HepG2 (cell line): ENCODE data around the gene GNAI2. TPM values are rescaled to one million over a fixed set of nuclear protein-coding genes. Genes with fewer than 3 reads are reported as not detected.

ENCODE experiments used
- CREM ChIP-seq, 2 experiments: sonication (generic) in 1 of 2; formaldehyde crosslinking in 1 of 2; IDR thresholded peaks; 2 replicates each; pipeline versions ENCODE4 v1.4.0 to v1.6.1; 2016 to 2020; ENCODE audit warnings: antibody characterized with exemption in 1 of 2, mild to moderate bottlenecking in 1 of 2, missing genetic modification reagents in 1 of 2
- ERF ChIP-seq: IDR thresholded peaks from 2 replicates; pipeline ENCODE4 v1.6.1; 2018; ENCODE audit warnings: missing biosample characterization, missing genetic modification reagents
- FOXO1 ChIP-seq: sonication (generic); formaldehyde crosslinking; IDR thresholded peaks from 2 replicates; pipeline ENCODE4 v1.4.0; 2020; ENCODE audit warnings: missing genetic modification reagents
- GATA4 ChIP-seq: sonication (generic); IDR thresholded peaks from 2 replicates; pipeline ENCODE4 v1.6.1; 2016; ENCODE audit warnings: antibody characterized with exemption, low read depth, borderline replicate concordance
- GPBP1L1 ChIP-seq: sonication (generic); formaldehyde crosslinking; IDR thresholded peaks from 2 replicates; pipeline ENCODE4 v1.5.0; 2020; ENCODE audit warnings: mild to moderate bottlenecking, missing genetic modification reagents
- GZF1 ChIP-seq: sonication (generic); formaldehyde crosslinking; IDR thresholded peaks from 2 replicates; pipeline ENCODE4 v1.5.1; 2020; ENCODE audit warnings: mild to moderate bottlenecking, missing genetic modification reagents
- KLF6 ChIP-seq: IDR thresholded peaks from 2 replicates; pipeline ENCODE4 v1.8.0; 2016; ENCODE audit warnings: missing biosample characterization, missing genetic modification reagents
- MAFK ChIP-seq, 2 experiments: IDR thresholded peaks in 1 of 2; conservative IDR thresholded peaks in 1 of 2; 2 replicates each; pipeline ENCODE4 v1.6.1; 2011; ENCODE audit warnings: improper control_type of control experiment in 2 of 2, low read length in 2 of 2
- MTERF4 ChIP-seq: sonication (generic); formaldehyde crosslinking; IDR thresholded peaks from 2 replicates; pipeline ENCODE4 v1.8.0; 2023; ENCODE audit warnings: mild to moderate bottlenecking, missing genetic modification reagents
- MYC ChIP-seq: sonication (generic); formaldehyde crosslinking; IDR thresholded peaks from 2 replicates; pipeline ENCODE4 v1.9.0; 2021; ENCODE audit warnings: missing genetic modification reagents, borderline replicate concordance
- NPAS2 ChIP-seq: sonication (generic); formaldehyde crosslinking; IDR thresholded peaks from 2 replicates; pipeline ENCODE4 v1.8.0; 2022; ENCODE audit warnings: mild to moderate bottlenecking, missing genetic modification reagents, borderline replicate concordance
- NR1H2 ChIP-seq: sonication (generic); formaldehyde crosslinking; IDR thresholded peaks from 2 replicates; pipeline ENCODE4 v1.8.1; 2022; ENCODE audit warnings: low read depth, missing genetic modification reagents, borderline replicate concordance
- PHF20 ChIP-seq: sonication (generic); formaldehyde crosslinking; IDR thresholded peaks from 2 replicates; pipeline ENCODE4 v1.5.0; 2020; ENCODE audit warnings: mild to moderate bottlenecking, missing genetic modification reagents
- POLR2G ChIP-seq: fragments of 200-400 bp; formaldehyde crosslinking; IDR thresholded peaks from 2 replicates; pipeline ENCODE4 v1.6.1; 2018; ENCODE audit warnings: mild to moderate bottlenecking, low read depth, low read length, moderate library complexity
- RFXAP ChIP-seq: sonication (generic); formaldehyde crosslinking; IDR thresholded peaks from 2 replicates; pipeline ENCODE4 v1.4.0; 2020; ENCODE audit warnings: missing genetic modification reagents, borderline replicate concordance
- SP1 ChIP-seq, 2 experiments: fragments of 450-650 bp in 1 of 2; sonication (generic) in 1 of 2; formaldehyde crosslinking in 1 of 2; IDR thresholded peaks; 2 replicates each; pipeline versions ENCODE4 v1.4.0 to v1.6.1; 2016 to 2020; ENCODE audit warnings: missing genetic modification reagents in 1 of 2
- SP2 ChIP-seq: sonication (generic); formaldehyde crosslinking; IDR thresholded peaks from 2 replicates; pipeline ENCODE4 v1.5.1; 2020; ENCODE audit warnings: mild to moderate bottlenecking, missing genetic modification reagents
- TAF15 ChIP-seq: fragments of 200-400 bp; formaldehyde crosslinking; IDR thresholded peaks from one replicate; pipeline ENCODE4 v1.6.1; 2018; ENCODE audit warnings: mild to moderate bottlenecking, low read depth, low read length; ENCODE audit not compliant: poor library complexity, severe bottlenecking
- THAP8 ChIP-seq: sonication (generic); formaldehyde crosslinking; IDR thresholded peaks from 2 replicates; pipeline ENCODE4 v1.5.1; 2020; ENCODE audit warnings: missing genetic modification reagents, mild to moderate bottlenecking, borderline replicate concordance
- TOPORS ChIP-seq: sonication (generic); formaldehyde crosslinking; IDR thresholded peaks from 2 replicates; pipeline ENCODE4 v1.8.0; 2023; ENCODE audit warnings: mild to moderate bottlenecking, missing genetic modification reagents
- U2AF2 ChIP-seq: fragments of 200-400 bp; formaldehyde crosslinking; IDR thresholded peaks from 2 replicates; pipeline ENCODE4 v1.6.1; 2017; ENCODE audit warnings: low read depth, mild to moderate bottlenecking, low read length
- ZNF282 ChIP-seq: fragments of 450-650 bp; IDR thresholded peaks from 2 replicates; pipeline ENCODE4 v1.6.1; 2018; ENCODE audit not compliant: partially characterized antibody
- ZNF530 ChIP-seq: sonication (generic); formaldehyde crosslinking; IDR thresholded peaks from 2 replicates; pipeline ENCODE4 v1.5.0; 2020; ENCODE audit warnings: low read depth, mild to moderate bottlenecking, missing genetic modification reagents
- ZNF552 ChIP-seq: sonication (generic); formaldehyde crosslinking; IDR thresholded peaks from 2 replicates; pipeline ENCODE4 v1.9.0; 2022; ENCODE audit warnings: missing genetic modification reagents, mild to moderate bottlenecking, borderline replicate concordance
- ZNF672 ChIP-seq: sonication (generic); formaldehyde crosslinking; IDR thresholded peaks from 2 replicates; pipeline ENCODE4 v1.8.1; 2022; ENCODE audit warnings: missing genetic modification reagents
- ZNF713 ChIP-seq: sonication (generic); formaldehyde crosslinking; IDR thresholded peaks from 2 replicates; pipeline ENCODE4 v1.4.0; 2020; ENCODE audit warnings: mild to moderate bottlenecking, missing genetic modification reagents
- ZNF75D ChIP-seq: sonication (generic); formaldehyde crosslinking; IDR thresholded peaks from 2 replicates; pipeline ENCODE4 v1.8.1; 2023; ENCODE audit warnings: missing genetic modification reagents, mild to moderate bottlenecking, borderline replicate concordance
- ZNF850 ChIP-seq: sonication (generic); formaldehyde crosslinking; conservative IDR thresholded peaks from 2 replicates; pipeline ENCODE4 v1.9.0; 2021; ENCODE audit warnings: mild to moderate bottlenecking, missing genetic modification reagents
- polyA plus RNA-seq, 8 experiments: library from polyadenylated mRNA; depleted of rRNA in 3 of 8; stranded (reverse) in 7 of 8; unstranded in 1 of 8; fragments of >200 nt; fragmentation: Illumina TruSeq in 4 of 8; extraction: Trizol in 4 of 8; gene quantifications; 2 replicates each; pipeline versions ENCODE4 v1.2.1 to v1.2.3, GENCODE V29; 2011 to 2016; ENCODE audit warnings: low read depth in 4 of 8, missing spikeins in 1 of 8, mixed read lengths in 1 of 8; ENCODE audit not compliant: insufficient read depth in 1 of 8
- total RNA-seq, 5 experiments: library from RNA; depleted of rRNA; stranded (reverse); fragments of >200 nt; fragmentation: Illumina TruSeq; extraction: Trizol; gene quantifications; 2 replicates each; pipeline ENCODE4 v1.2.3, GENCODE V29; 2016; ENCODE audit warnings: low read depth in 1 of 5

GNAI2 gene
- total and polyA plus RNA-seq, 2 of the 13 experiments (the other 11 are each of a cell fraction or from before 2014, with no cell fraction given) = 51.1 to 66.2 TPM

DNA sequence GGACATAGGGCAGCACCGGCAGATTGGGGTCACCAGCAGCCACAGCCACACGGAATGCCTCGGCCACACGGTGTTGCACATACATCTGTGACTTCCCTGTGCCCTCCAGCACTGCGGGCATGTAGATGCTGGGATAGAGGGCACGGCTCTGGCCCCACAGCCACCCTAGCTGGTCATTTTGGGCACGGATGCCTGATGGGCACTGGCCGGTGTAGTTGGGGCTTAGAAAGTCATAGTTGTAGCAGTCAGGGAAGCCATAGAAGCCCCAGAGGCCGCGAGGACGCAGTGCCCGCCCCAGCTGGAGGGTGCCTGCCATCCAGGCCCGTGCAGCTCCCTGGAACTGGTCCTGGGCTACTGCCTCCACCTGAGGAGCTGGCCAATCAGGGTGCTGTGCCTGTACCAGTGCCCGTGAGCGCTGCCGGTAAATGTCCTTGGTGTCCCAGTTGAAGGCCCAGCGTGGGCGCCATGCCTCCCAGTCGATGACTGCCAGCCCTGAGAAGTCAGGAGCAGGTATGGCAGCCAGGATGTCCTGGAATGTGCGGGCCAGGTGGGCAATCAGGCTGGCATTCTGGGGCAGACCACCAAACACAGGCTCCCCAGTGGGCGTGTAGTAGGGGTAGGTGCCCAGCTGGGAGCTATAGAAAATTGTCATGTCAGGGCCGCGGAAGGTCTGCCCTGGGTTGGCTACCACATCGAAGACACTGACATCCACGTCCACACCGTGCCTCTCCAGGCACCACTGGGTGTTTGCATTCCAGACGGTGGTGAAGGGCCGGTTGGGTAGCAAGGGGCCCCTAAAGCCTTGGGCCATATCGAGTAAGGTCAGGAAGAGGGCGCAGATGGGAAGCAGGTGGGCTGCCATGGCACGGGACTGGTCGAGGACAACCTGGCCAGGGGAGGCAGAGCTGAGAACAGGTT, 66.3 kb downstream of the GNAI2 start (continued):
- no peak for TF ChIP-seq ZNF713
- no peak for TF ChIP-seq ZNF672
- TF ChIP-seq RFXAP (CRISPR knock-in tag) = no peak
- no peak for TF ChIP-seq ZNF282
- TF ChIP-seq ZNF530 (CRISPR knock-in tag) = no peak; the same call in 1 of the 2 replicates
- TF ChIP-seq TOPORS = no peak; the same call in 1 of the 2 replicates
- TF ChIP-seq GATA4 = no peak
- TF ChIP-seq ZNF850 (CRISPR knock-in tag) = no peak
- no peak for TF ChIP-seq GPBP1L1 (CRISPR knock-in tag)
- TF ChIP-seq THAP8 (CRISPR knock-in tag) = no peak; the same call in 1 of the 2 replicates
- no peak for TF ChIP-seq SP2 (CRISPR knock-in tag)
- no peak; the same call in 1 of the 2 replicates for TF ChIP-seq POLR2G
- TF ChIP-seq ZNF552 (CRISPR knock-in tag) = no peak
- TF ChIP-seq GZF1 (CRISPR knock-in tag) = no peak
- 0 out of 2 replicates have a peak, but pooled peaks have one; percentile 43 for TF ChIP-seq NR1H2
- TF ChIP-seq U2AF2 = no peak
- TF ChIP-seq ERF (CRISPR knock-in tag) = no peak
- no peak for TF ChIP-seq MYC (CRISPR knock-in tag)
- no peak for TF ChIP-seq ZNF75D (CRISPR knock-in tag)
- no peak for TF ChIP-seq FOXO1 (CRISPR knock-in tag)
- no peak for TF ChIP-seq NPAS2 (CRISPR knock-in tag)
- no peak for TF ChIP-seq PHF20 (CRISPR knock-in tag)
- TF ChIP-seq MTERF4 (CRISPR knock-in tag) = peak; percentile 66; the same call in 1 of the 2 replicates
- no peak for TF ChIP-seq MAFK (conservative IDR thresholded peaks at IDR 0.05 in 1 of 2, IDR thresholded peaks at IDR 0.05 in 1 of 2; ENCODE audit: low read length in 2 of 2)
- TF ChIP-seq KLF6 (CRISPR knock-in tag) = no peak
- TF ChIP-seq TAF15 = no peak
- no peak for TF ChIP-seq CREM (IDR thresholded peaks at IDR 0.05)
- TF ChIP-seq CREM (CRISPR knock-in tag; IDR thresholded peaks at IDR 0.05) = no peak
- no peak for TF ChIP-seq SP1 (IDR thresholded peaks at IDR 0.05)
- no peak for TF ChIP-seq SP1 (CRISPR knock-in tag; IDR thresholded peaks at IDR 0.05)
